GM04504 (cell line): Measurements from ENCODE around the gene ITGB2.
"Not testable (repeated sequence)": the region's sequence is repeated elsewhere in the genome, so short reads cannot be mapped to it uniquely, and the experiment has no call there.

Experiments used
- DNase-seq: peaks from one replicate; pipeline ENCODE4 v3.0.0-alpha.2; 2012; ENCODE audit warnings: low read depth

The ITGB2 gene

DNA sequence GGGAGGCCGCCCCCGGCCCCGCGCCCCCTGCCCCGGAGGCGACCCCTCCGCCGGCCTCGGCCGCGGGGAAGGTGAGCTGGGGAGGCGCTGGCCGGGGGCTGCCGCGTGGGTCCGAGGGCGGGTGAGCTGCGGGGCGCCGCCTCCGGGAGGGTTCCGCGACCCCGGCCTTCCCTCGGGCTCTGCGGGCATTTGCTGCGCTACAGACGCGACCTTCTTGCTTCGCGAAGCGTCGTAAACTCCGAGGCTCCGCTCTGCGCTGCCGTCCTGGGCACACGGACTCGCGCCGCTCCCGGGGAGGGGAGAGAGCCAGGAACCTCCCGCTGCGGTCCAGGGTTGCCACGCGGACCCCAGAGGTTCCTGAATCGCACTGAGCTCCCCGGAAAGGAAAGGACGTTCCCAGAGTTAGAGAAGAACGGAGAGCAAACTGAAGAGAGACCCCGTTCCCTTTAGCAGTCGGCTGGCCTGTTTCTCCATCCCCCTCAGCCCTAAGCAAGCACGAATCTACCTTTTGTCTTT is 19.5 kb upstream of the ITGB2 start:
- no peak for DNase-seq

DNA sequence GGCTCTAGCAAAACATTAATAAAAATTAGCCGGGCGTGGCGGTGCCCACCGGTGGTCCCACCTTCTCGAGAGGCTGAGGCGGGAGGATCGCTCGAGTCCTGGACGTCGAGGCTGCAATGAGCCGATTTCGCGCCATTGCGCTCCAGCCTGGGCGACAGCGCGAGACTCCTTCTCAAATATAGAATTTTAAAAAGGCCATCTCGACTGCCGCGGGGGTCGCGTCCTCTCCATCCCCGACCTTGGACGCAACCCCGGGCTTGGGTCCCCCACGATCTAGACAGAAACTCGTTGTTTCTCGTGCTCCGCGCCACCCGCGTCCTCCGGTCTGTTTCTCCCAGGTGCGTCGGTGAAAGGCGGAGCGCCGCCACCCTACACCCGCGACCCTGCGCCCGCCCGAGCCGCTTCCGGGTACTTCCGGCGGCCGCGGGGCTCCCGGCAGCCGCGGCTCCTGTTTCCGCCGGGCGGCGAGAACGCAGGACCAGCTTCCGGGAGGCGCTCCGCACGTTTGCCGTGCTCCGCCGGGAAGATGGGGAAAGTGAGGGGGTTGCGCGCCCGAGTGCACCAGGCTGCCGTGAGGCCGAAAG is 18.9 kb upstream of the ITGB2 start, which contains the start of gene SLX9:
TSS of gene SLX9 (plus strand) at position 498 of the 584 bp plus-strand sequence. CDS start at position 527, 29 bp downstream.
- no peak for DNase-seq

DNA sequence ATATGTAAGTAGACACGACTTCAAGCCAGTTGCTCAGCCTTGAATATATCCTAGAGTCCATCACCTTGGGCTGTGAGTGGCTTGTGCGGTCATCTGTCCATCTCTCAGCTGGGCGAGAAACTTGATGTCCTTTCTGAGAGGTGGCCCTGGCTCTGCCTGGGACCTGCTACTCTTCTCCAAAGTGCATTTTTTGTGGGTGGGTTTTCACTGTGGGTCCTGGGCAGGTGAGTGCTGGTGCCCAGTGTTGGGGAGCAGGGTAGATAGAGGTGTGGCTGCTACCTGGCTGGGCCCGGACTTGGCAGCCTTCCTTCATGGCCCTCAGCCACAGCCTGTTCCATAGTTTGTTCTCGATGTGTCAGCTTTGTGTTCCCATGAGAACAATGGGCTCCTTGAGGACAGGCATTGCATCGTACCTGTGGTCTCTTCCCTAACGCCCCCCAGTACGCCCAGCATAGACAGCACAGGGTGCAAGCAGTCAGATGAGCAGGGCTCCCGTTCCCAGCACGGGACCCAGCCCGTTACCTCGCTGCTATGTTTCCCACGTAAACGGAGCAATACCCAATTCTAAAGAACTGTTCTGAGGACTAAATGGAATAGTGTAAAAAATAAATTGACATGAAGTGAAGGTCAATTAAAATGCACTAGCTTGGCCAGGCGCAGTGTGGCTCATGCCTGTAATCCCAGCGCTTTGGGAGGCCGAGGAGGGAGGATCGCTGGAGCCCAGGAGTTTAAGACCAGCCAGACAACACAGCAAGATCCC is 18.3 kb upstream of the ITGB2 start:
- no peak for DNase-seq

DNA sequence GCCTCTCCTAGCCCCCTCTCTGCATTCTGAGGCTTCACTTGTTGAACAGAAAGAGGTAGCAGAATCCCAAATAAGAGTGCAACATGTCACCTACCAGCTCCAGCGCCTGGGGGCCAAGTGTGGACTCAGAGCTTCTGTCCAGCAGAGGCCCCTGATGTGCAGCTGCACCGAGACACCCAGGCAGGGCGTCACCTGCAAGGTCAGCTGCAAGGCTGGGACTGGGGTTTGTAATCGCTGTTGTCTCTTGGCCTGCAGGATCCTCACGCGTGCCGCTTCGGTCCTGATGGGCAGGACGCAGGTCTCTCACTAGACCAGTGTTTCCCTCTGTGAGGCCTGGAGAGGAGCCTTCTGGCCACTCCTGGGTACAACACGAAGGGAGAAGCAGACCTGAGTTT is 14.8 kb upstream of the ITGB2 start:
- DNase-seq: no peak

DNA sequence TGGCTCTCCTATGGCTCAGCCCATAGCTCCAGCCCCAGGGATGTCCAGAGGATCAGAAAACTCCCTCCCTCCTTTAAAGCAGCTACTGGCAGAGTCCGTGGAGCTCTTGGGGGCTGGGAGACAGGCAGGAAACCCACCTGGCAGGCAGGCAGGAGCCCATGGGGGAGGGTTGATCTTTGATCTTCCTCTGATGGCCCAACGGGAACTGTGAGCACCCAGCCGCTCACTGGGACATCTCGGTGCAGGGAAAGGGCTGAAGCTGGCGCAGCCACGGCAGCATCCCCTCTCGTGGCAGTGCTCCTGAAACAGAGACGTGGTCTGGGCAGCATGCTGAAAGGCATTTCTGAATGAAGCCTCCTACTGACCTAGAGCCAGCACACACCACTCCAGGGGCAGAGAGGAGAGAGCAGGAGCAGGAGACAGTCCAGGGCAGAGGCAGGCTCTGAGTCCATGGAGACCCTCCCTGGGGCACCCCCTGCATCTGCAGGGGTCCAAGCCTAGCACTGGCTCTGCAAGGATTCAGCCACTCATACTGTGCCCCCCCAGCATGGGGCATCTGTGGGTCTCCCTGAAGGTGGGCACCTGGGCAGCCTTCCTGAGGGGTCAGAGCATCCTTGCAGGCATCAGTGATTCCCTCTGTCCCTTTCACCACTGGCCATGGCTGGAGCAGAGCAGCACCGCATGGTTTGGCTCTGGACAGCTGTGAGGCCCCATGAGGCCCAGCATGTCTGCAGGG is 14.3 kb upstream of the ITGB2 start:
- no peak for DNase-seq

DNA sequence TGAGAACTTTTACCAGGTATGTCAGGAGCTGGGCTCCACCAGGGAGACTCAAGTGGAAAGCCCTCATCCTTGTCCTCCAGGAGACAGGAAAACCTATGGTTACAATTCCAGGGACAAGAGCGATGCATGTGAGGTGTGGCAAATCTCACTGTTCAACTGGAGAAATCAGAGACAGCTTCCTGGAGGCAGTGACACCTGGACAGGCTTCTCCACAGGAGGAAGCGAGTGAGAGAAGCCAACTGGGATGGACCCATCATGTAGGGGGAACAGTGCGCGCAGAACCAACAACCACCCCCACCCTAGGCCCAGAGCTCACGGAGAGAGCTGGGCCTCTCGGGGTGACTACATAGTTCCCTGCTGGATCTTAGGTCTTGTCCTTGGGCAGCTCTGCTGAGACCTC is 13.6 kb upstream of the ITGB2 start:
- DNase-seq: no peak

DNA sequence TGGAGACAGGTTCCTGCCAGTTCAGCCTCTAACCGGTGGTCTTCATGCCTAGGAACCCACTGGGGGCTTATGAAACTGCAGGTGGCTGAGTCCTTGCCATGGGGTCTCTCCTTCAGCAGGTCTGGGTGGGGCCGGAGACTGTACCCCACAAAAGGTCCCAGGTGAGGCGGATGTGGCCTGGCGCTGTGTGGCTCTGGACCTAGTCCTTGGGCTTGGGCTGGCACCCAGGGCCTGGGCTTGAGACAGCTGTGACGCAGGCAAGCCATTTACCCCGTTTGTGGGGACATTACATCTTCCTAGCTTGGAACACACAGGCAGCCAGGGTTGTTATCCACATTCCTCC is 13.2 kb upstream of the ITGB2 start:
- DNase-seq: no peak

DNA sequence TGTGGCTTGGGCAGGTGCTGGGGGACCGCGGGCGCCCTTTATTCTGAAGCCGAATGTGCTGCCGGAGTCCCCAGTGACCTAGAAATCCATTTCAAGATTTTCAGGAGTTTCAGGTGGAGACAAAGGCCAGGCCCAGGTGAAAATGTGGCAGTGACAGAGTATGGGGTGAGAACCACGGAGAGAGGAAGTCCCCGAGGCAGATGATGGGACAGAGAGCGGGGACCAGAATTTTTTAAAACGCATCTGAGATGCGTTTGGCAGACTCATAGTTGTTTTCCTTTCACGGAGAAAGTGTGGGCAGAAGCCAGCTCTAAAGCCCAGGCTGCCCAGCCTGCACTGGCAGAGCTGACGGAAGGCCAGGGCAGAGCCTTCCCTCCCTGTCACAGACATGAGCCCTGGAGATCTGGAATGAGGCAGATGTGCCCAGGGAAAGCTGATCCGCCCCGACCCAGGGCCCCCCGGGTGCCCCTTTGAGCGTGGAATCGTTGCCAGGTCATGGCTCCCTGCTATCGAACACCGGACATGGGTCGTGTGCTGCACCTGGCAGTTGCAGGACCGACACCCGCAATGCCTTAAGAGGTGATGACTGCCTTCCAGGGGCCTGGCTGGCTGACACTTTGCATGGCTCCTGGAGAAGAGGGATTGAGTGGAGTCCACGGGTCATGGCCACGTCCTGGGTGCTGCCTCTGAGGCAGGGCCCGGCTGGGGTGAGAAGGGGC is 12.7 kb upstream of the ITGB2 start:
- DNase-seq: no peak

DNA sequence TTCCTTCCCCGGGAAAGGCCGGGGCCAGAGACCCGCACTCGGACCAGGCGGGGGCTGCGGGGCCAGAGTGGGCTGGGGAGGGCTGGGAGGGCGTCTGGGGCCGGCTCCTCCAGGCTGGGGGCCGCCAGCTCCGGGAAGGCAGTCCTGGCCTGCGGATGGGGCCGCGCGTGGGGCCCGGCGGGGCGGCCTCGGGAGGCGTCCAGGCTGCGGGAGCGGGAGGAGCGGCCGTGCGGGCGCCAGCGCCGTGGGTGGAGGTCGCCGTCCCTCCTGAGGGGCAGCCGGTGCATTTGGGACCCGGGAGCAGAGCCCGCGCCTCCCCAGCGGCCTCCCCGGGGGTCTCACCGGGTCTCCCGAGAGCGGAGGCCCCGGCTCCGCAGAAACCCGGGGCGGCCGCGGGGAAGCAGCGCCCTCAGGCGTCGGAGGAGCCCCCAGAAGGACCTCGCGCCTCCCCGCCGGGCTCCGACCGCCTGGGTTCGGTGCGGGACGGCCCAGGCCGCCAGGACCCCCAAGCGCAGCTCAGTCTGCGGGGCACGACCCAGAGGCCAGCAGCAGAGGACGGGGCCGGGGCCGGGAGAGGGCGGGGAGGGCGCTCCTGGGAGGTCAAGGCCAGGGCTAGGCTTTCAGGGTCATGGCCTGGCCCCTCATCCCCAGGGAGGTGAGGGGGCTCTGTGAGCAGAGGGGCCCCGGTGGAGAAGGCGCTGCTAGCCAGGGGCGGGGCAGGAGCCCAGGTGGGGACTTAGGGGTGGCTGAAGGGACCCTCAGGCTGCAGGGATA is 11.9 kb upstream of the ITGB2 start:
- DNase-seq: no peak

DNA sequence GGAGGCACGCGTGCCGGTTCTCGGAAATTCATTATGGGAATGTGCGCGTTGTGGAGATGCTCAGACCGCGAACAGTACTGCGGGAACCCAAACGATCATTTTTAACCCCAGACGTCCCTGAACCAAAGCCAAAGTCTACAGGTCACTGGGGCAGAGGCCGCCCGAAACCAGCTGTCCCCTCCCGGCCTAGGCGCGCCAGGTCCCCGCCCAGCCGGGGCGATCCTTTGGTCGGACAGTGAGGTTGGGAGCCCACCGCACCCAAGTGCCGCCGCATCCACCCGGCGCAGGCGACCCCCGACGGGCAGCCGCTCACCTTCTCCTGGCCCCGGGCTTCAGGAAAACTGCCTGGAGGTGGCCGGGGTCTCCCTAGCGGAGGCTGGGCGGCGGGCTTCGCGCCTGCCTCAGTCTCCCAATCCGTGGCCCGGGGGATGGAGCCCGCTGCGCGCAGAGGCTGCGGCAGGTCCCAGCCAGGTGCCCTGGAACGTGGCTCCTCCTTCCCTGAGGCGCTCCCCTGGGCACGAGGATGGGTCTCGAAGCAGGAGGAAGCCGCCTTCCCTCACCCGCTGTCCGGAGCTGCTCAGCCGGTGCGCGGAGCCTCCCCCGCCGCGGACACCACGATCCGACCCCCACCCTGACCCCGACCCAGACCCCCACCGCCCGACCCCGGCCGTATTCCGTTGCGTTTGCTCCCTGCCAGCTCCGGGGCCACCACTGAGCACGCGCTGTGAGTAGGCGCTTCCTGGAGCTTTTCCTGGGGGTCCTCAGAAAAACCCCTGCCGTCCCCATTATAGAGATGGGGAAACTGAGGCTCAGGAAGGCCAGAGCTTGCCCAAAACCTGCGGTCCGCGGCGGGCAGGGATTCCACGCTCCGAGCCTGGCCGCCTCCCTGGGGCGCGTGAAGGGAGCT is 11.1 kb upstream of the ITGB2 start:
- no peak for DNase-seq

DNA sequence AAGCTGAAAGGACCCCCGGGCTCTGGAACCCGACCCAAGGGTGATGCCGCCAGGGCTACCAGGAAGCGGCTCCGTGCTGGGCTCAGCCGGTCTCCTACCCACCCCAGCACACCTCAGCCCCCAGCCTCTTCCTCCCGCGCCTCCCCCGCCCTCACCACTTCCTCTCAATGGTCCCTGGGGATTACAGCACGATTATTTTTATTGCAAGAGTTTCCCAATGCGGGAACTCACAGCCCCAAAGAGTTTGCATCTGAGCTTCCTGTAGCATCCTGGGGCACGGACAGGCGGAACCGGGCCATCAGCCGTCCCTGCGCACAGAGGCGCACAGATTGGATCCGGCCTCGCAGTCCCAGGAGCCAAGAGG is 10.4 kb upstream of the ITGB2 start:
- DNase-seq: no peak

DNA sequence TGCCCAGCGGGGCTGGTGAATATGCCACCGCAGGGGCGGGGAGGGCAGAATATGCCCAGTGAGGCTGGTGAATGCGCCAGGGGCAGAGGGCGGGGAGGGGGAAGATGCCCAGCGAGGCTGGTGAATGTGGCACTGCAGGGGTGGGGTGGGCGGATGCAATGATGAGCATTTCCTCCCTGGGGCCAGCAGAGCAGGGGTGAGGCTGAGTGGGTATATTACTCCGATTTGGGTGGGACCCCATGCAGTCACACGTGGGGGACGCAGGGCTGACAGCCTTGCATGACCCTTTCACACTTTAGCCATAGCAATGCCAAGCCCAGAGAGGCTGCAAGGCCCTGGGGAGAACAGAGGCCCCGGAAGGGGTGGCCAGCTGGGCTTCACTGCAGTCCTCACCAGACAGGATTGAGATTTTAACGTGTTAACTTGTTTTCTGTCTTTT is 9.9 kb upstream of the ITGB2 start:
- no peak for DNase-seq

DNA sequence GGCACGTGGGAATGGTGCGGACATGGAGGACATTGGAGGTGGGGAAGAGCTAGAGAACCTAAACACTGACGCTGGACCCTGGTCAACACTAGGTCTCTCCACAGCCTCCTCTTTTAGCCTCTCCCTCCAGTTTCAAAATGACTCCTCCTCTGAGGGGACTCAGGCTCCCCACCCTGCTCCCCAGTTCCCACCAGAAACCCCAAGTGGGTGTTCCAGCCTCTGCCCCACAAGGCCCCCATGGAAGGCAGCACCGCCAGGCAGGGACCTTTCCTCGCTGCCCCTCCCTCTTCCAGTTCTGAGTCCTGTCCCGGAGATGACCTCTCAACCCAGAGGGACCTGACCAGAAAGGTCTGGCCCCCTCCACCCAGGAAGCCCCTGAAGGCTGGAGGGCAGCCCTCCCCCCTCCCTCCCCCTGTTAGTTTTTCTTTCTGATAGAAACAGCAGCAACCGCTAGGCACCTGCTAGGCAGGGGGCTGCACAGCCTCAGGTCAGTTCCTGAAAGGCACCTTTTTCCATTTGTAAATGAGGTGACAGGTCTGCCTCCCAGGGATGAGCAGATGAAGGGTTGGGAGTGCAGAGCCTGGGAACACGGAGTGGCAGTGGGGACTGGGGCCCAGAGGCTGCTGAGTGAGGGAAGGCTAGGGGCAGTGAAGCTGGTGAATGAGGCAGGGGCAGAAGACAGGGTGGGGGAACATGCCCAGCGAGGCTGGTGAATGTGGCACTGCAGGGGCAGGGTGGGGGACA is 9.3 kb upstream of the ITGB2 start:
- DNase-seq: no peak

DNA sequence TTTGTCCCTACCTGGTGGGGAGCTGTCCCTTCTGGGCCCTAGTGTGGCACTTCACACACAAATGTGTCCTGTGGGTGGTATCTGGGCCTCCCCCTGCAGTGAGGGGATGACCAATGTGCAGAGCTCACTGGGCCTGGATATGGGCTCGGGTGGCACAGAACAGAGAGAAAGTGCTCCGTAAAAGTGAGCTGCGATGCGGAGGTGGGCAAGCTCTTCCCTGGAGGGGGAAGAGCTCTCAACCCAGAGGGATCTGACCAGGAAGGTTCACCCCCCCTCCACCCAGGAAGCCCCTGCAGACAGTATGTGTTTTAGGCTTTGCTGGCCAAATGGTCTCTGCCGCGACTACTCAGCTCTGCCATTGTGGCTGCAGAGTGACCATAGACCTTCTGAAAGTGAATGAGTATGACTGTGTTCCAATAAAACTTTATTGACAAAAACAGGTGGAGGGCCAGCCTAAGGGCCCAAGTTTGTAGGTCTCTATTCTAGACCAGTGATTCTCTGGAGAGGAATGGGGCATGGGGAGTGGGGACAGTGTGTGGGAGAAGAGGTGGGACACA is 8.6 kb upstream of the ITGB2 start:
- DNase-seq: no peak

DNA sequence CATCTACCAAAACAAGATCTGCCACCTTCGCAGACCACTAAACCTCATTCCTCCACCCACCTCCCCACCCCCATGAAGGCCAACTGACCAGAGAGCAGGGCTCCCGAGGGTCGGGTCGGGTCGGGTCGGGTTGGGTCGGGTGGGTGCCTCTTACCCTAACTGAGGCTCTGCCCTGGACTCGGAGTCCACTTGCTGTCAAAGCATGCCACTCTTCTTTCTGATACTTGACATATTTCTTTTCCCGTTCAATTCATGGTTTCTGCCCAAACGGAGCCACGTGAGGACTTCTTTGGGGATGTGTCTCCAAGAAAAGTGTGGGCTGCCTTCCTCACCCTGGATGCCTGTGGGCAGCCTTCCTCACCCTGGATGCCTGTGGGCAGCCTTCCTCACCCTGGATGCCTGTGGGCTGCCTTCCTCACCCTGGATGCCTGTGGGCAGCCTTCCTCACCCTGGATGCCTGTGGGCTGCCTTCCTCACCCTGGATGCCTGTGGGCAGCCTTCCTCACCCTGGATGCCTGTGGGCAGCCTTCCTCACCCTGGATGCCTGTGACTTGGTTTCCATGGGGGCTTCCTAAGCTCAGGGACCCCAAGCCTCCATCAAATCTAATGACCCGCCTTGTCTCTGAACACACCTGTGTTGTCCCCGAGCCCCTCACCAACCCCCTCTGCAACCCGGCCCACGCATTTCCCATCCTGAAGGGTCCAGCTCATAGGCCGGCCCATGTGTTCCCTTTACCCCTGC is 8.0 kb upstream of the ITGB2 start:
- DNase-seq: not testable (repeated sequence)

DNA sequence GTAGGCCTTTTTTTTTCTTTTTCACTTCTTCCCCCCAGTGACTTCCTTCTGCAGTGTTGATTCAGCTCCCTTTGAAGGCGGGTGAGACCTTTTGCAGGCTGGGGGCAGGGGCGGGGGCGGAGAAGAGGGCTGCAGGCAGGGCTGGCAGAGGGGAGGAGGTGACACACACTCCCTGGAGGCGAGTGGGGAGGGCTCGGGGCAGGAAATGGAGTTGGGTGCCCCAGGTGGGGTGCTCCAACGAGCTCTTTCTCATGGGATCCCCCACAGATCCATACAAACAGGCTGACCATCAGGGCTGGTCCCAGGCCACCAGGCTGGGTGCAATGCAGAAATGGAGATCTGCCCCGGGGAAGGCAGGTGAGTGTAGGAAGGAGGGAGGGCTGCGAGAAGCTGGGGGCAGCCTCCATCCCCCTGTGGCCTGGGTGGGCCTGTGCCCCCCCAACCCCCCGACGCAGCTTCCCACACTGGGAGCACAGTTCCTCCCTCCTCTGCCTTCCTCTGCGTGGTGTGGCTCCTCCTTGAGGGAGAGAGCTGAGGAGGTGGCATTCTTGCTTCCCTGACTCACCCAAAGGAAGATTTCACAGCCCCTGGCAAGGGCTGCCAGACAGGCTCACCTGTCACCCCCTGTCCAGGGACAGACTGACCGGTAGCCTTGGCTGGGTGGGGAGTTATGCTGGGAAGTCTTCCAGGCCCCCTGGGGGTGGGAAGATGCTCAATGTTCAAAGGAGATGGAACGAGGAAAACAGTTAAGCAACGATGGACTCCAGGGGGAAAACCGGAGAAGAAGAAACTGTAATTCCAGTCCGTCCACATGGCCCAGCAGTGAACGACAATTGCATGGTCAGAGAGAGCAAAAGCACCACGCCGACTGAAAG is 7.1 kb upstream of the ITGB2 start:
- no peak for DNase-seq

DNA sequence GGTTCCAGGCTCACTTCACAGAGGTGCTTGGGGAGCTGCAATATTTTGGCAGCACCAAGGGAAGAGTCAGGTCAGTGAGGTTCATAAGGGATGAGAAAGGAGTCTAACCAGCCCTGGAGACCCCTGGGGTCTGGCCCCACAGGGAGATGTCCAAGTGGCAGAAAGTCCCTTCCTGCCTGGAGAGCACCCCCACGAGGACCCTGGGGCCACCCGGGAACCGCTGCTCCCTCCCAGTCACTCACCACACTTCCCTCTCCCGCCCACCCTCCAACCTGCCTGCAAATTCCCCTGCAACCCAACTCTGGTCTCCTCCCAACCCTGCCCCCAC is 6.5 kb upstream of the ITGB2 start:
- no peak for DNase-seq
